Astrocyte (in vitro differentiated cells and primary cell): ENCODE data around the gene CD40. TPM values are rescaled to one million over a fixed set of nuclear protein-coding genes. Genes with fewer than 3 reads are reported as not detected.

ENCODE experiments used
- DNase-seq: peaks from one replicate; pipeline ENCODE4 v3.0.0-alpha.2; 2010; ENCODE audit warnings: low read depth
- FAIRE-seq: peaks from 2 replicates; lab custom pipeline; 2011; peaks lifted over from hg19 to GRCh38; lab: Jason Lieb, UNC
- H2AFZ ChIP-seq: 2 replicates; pipeline ENCODE4 v1.6.0; 2012; ENCODE audit warnings: low read depth, low read length, inconsistent platforms
- H3K27ac ChIP-seq: 2 replicates; pipeline ENCODE4 v1.5.1; 2011; ENCODE audit warnings: low read depth, low read length, inconsistent platforms
- H3K27me3 ChIP-seq: 2 replicates; pipeline ENCODE4 v1.6.0; 2011; ENCODE audit warnings: low read length, inconsistent platforms; ENCODE audit not compliant: insufficient read depth
- H3K36me3 ChIP-seq: 2 replicates; pipeline ENCODE4 v1.5.1; 2011; ENCODE audit warnings: low read length, inconsistent platforms; ENCODE audit not compliant: insufficient read depth
- H3K4me1 ChIP-seq: 2 replicates; pipeline ENCODE4 v1.5.1; 2011; ENCODE audit warnings: low read length, inconsistent platforms; ENCODE audit not compliant: insufficient read depth
- H3K4me2 ChIP-seq: 2 replicates; pipeline ENCODE4 v1.6.0; 2012; ENCODE audit warnings: low read length, inconsistent platforms
- H3K4me3 ChIP-seq: 2 replicates; pipeline ENCODE4 v1.5.1; 2011; ENCODE audit warnings: low read depth, mild to moderate bottlenecking, low read length, inconsistent platforms; ENCODE audit not compliant: insufficient read depth
- H3K79me2 ChIP-seq: 2 replicates; pipeline ENCODE4 v1.6.0; 2012; ENCODE audit warnings: mild to moderate bottlenecking, low read length, inconsistent platforms; ENCODE audit not compliant: insufficient read depth
- H3K9ac ChIP-seq: 2 replicates; pipeline ENCODE4 v1.6.0; 2012; ENCODE audit warnings: mild to moderate bottlenecking, low read length, inconsistent platforms
- H3K9me3 ChIP-seq: 2 replicates; pipeline ENCODE4 v1.5.1; 2012; ENCODE audit warnings: low read depth, mild to moderate bottlenecking, low read length, inconsistent platforms; ENCODE audit not compliant: insufficient read depth
- H4K20me1 ChIP-seq: 2 replicates; pipeline ENCODE4 v1.6.0; 2012; ENCODE audit warnings: low read length, inconsistent platforms; ENCODE audit not compliant: insufficient read depth
- H3K27ac Mint-ChIP-seq: one replicate; pipeline ENCODE4 v1.8.0; 2021; ENCODE audit warnings: mild to moderate bottlenecking, mixed read lengths; ENCODE audit not compliant: unreplicated experiment
- H3K27me3 Mint-ChIP-seq: one replicate; pipeline ENCODE4 v1.8.0; 2021; ENCODE audit warnings: low read depth, mixed read lengths; ENCODE audit not compliant: unreplicated experiment
- H3K36me3 Mint-ChIP-seq: one replicate; pipeline ENCODE4 v1.8.0; 2021; ENCODE audit warnings: low read depth, mixed read lengths; ENCODE audit not compliant: unreplicated experiment
- H3K4me1 Mint-ChIP-seq: one replicate; pipeline ENCODE4 v1.8.0; 2021; ENCODE audit warnings: low read depth, mixed read lengths; ENCODE audit not compliant: unreplicated experiment
- H3K4me3 Mint-ChIP-seq: one replicate; pipeline ENCODE4 v1.8.0; 2021; ENCODE audit warnings: mild to moderate bottlenecking, moderate library complexity, mixed read lengths; ENCODE audit not compliant: unreplicated experiment
- H3K9me3 Mint-ChIP-seq: one replicate; pipeline ENCODE4 v1.8.0; 2021; ENCODE audit warnings: mild to moderate bottlenecking, mixed read lengths; ENCODE audit not compliant: unreplicated experiment
- EZH2 ChIP-seq: IDR thresholded peaks from 2 replicates; pipeline ENCODE4 v1.6.1; 2012; ENCODE audit warnings: mild to moderate bottlenecking, low read length, inconsistent platforms; ENCODE audit not compliant: insufficient read depth
- total RNA-seq: library from RNA; stranded (reverse); gene quantifications from 2 replicates; pipeline ENCODE4 v1.2.1, GENCODE V29; 2021
- TF ChIP-seq, protein P1 (sequence below): IDR thresholded peaks from 2 replicates; pipeline ENCODE4 v1.5.1; 2011; ENCODE audit warnings: low read depth, mild to moderate bottlenecking, inconsistent platforms, low read length, moderate library complexity; ENCODE audit not compliant: insufficient read depth

CD40 gene
- total RNA-seq, 1 donor from 2014 or later = 2.3 TPM

DNA sequence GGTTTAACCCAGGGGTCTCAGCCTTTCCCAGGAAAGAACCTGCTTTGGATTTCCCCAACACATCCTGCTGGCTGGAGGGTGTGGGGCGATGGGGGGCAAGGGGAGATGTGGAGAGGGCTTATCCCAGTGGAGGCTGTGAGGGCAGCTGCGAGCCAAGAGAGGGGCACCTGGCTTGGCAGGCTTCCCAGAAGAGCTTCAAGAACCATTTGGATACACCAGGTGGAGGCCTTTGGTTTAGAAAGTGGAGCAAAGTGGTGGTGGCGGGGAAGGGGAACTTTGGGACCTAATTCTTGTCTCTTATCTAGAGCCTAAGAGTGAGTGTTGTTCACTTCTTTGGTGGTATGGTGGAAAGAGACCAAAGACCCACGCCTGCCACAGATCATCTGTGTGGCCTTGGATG lies 12.4 kb downstream of the CD40 start:
- TF ChIP-seq, protein P1, sequence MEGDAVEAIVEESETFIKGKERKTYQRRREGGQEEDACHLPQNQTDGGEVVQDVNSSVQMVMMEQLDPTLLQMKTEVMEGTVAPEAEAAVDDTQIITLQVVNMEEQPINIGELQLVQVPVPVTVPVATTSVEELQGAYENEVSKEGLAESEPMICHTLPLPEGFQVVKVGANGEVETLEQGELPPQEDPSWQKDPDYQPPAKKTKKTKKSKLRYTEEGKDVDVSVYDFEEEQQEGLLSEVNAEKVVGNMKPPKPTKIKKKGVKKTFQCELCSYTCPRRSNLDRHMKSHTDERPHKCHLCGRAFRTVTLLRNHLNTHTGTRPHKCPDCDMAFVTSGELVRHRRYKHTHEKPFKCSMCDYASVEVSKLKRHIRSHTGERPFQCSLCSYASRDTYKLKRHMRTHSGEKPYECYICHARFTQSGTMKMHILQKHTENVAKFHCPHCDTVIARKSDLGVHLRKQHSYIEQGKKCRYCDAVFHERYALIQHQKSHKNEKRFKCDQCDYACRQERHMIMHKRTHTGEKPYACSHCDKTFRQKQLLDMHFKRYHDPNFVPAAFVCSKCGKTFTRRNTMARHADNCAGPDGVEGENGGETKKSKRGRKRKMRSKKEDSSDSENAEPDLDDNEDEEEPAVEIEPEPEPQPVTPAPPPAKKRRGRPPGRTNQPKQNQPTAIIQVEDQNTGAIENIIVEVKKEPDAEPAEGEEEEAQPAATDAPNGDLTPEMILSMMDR = no peak
- TF ChIP-seq EZH2 = no peak
- peaks cover 67% of the 10 kb centered on the region for H3K27me3 Mint-ChIP-seq

GRCh38 chr20:46131396-46131795 lies 13.3 kb downstream of the CD40 start:
- Mint-ChIP-seq H3K27me3 (peaks cover 71% of the 10 kb centered on the region), H3K9me3 (no peaks in the 10 kb centered on the region), H3K27ac (no peak overlapping the region), H3K36me3 (no peaks in the 10 kb centered on the region), H3K4me3 (no peak overlapping the region), H3K4me1 (peaks cover 9% of the 10 kb centered on the region)
- Histone ChIP-seq H4K20me1 (no peaks in the 10 kb centered on the region), H3K36me3 (no peaks in the 10 kb centered on the region), H3K4me3 (no peak overlapping the region), H3K79me2 (no peaks in the 10 kb centered on the region), H3K4me2 (no peak overlapping the region), H2AFZ (no peak overlapping the region), H3K4me1 (peaks cover 5% of the 10 kb centered on the region), H3K9ac (no peak overlapping the region), H3K27ac (no peak overlapping the region), H3K9me3 (no peaks in the 10 kb centered on the region), H3K27me3 (peaks cover 17% of the 10 kb centered on the region)
- FAIRE-seq = no peak
- peak; percentile 54 for DNase-seq
- no peak for TF ChIP-seq EZH2
- TF ChIP-seq, protein P1 = no peak

More for the DNA sequence above, 12.4 kb downstream of the CD40 start:
- DNase-seq (no peak), FAIRE-seq (no peak)
- Histone ChIP-seq H3K27ac (no peak overlapping the region), H3K9ac (no peak overlapping the region), H3K36me3 (no peaks in the 10 kb centered on the region), H3K4me3 (no peak overlapping the region), H3K4me1 (peaks cover 3% of the 10 kb centered on the region), H4K20me1 (no peaks in the 10 kb centered on the region), H3K4me2 (no peak overlapping the region), H2AFZ (no peak overlapping the region), H3K27me3 (peaks cover 17% of the 10 kb centered on the region), H3K79me2 (no peaks in the 10 kb centered on the region), H3K9me3 (no peaks in the 10 kb centered on the region)
- H3K36me3 Mint-ChIP-seq = peaks cover under 1% of the 10 kb centered on the region
- H3K4me3 Mint-ChIP-seq = no peak overlapping the region
- H3K4me1 Mint-ChIP-seq = peaks cover 9% of the 10 kb centered on the region
- no peak overlapping the region for H3K27ac Mint-ChIP-seq
- H3K9me3 Mint-ChIP-seq = peaks cover under 1% of the 10 kb centered on the region

GRCh38 chr20:46132705-46133120 lies 14.6 kb downstream of the CD40 start:
- Histone ChIP-seq H3K9me3 (no peaks in the 10 kb centered on the region), H4K20me1 (no peaks in the 10 kb centered on the region), H3K4me3 (no peak overlapping the region), H3K27me3 (peaks cover 20% of the 10 kb centered on the region), H3K4me1 (peaks cover 5% of the 10 kb centered on the region), H3K36me3 (no peaks in the 10 kb centered on the region), H3K27ac (no peak overlapping the region), H3K4me2 (no peak overlapping the region), H2AFZ (no peak overlapping the region), H3K9ac (no peak overlapping the region), H3K79me2 (no peaks in the 10 kb centered on the region)
- no peaks in the 10 kb centered on the region for H3K36me3 Mint-ChIP-seq
- peaks cover 73% of the 10 kb centered on the region for H3K27me3 Mint-ChIP-seq
- H3K4me3 Mint-ChIP-seq = no peak overlapping the region
- H3K9me3 Mint-ChIP-seq = no peaks in the 10 kb centered on the region
- no peak overlapping the region for H3K27ac Mint-ChIP-seq
- TF ChIP-seq EZH2 = no peak
- TF ChIP-seq, protein P1 = peak; percentile 62
- peaks cover 9% of the 10 kb centered on the region for H3K4me1 Mint-ChIP-seq
- peak; percentile 15 for DNase-seq
- no peak for FAIRE-seq
